Measurements from ENCODE around the gene JAZF1.

The JAZF1 gene

DNA sequence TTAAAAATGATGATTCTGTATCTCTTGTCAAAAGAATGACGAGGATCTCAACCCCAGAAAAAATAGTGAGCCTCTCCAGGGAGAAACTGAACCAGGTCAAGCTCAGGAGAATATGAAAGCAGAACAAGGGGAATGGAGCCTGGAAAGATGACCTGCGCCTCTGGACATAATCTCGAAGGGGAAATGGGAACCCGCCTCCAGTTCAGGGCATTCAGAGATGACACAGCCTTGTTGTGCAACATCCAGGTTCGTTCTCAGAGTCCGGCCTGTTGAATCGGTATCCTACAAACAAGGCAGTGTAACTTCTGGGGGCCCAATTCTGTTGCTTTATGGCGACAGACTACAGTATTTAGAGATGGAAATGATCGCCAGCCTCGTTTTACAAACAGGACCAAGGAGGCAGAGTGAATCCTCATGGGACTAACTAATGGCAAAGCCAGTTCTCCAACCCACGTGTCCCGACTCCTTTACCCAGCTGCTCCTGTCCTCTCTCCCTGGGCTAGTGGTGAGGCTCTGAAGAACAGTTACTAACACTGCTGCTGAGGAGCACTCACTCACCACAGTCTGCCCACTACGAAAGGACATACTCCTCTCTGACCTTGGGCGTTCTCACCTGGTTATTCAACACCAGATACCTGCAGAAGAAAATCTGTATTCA, 67.6 kb downstream of the JAZF1 start:
- TF ChIP-seq RAD21 (IDR thresholded peaks at IDR 0.05; ENCODE audit: low read depth): no peak
- TF ChIP-seq YY1 (IDR thresholded peaks at IDR 0.05; ENCODE audit: low read depth): no peak
- no peak for TF ChIP-seq EP300 (IDR thresholded peaks at IDR 0.05; ENCODE audit: borderline replicate concordance)
- TF ChIP-seq ZBTB7A (IDR thresholded peaks at IDR 0.05; ENCODE audit: low read depth): no peak
- TF ChIP-seq CREB1 (IDR thresholded peaks at IDR 0.05; ENCODE audit: low read depth): no peak
- no peak for TF ChIP-seq TEAD4 (IDR thresholded peaks at IDR 0.05)
- TF ChIP-seq CEBPB (IDR thresholded peaks at IDR 0.05): no peak
- no peak for TF ChIP-seq REST (IDR thresholded peaks at IDR 0.05; ENCODE audit: low read depth)
- TF ChIP-seq MAX (IDR thresholded peaks at IDR 0.05): no peak
- TF ChIP-seq TAF1 (IDR thresholded peaks at IDR 0.05; ENCODE audit: low read depth): no peak
- TF ChIP-seq, protein P1, sequence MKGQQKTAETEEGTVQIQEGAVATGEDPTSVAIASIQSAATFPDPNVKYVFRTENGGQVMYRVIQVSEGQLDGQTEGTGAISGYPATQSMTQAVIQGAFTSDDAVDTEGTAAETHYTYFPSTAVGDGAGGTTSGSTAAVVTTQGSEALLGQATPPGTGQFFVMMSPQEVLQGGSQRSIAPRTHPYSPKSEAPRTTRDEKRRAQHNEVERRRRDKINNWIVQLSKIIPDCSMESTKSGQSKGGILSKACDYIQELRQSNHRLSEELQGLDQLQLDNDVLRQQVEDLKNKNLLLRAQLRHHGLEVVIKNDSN (IDR thresholded peaks at IDR 0.05): no peak
- no peak for TF ChIP-seq TCF12 (IDR thresholded peaks at IDR 0.05; ENCODE audit: low read depth)
- no peak for TF ChIP-seq NFIC (IDR thresholded peaks at IDR 0.05)
- no peak for TF ChIP-seq FOXM1 (IDR thresholded peaks at IDR 0.05; ENCODE audit: borderline replicate concordance, low read depth)
- no peak for TF ChIP-seq EGR1 (IDR thresholded peaks at IDR 0.05)

DNA sequence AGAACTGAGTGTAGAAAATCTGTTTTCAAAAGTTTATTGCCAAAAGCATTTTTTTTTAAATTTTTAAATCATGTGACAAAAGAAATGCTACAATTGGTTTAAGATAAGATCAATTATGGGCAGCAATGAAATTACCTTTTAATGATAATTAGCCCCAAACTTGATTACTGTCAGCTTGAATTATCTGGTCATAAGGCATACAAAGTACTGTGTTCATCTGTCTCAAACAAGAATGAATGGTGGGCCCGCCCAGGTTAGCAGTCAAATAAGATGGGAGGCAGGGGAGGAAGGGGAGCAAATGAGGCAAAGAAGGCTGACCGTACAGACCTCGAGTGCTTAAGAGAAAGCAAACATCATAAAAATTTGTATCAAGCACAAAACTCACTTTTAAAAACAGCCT, 68.1 kb downstream of the JAZF1 start:
- TF ChIP-seq FOXM1 (IDR thresholded peaks at IDR 0.05; ENCODE audit: borderline replicate concordance, low read depth) (no peak), EP300 (IDR thresholded peaks at IDR 0.05; ENCODE audit: borderline replicate concordance) (no peak), REST (IDR thresholded peaks at IDR 0.05; ENCODE audit: low read depth) (no peak), CREB1 (IDR thresholded peaks at IDR 0.05; ENCODE audit: low read depth) (no peak), NFIC (IDR thresholded peaks at IDR 0.05) (no peak), TEAD4 (IDR thresholded peaks at IDR 0.05) (no peak), CEBPB (IDR thresholded peaks at IDR 0.05) (no peak)
- TF ChIP-seq, protein P1 (IDR thresholded peaks at IDR 0.05): no peak

- TF ChIP-seq, protein P1 (IDR thresholded peaks at IDR 0.05): no peak
- TF ChIP-seq EGR1 (IDR thresholded peaks at IDR 0.05): no peak
- TF ChIP-seq EP300 (IDR thresholded peaks at IDR 0.05; ENCODE audit: borderline replicate concordance): no peak
- no peak for TF ChIP-seq CEBPB (IDR thresholded peaks at IDR 0.05)
- TF ChIP-seq NFIC (IDR thresholded peaks at IDR 0.05): no peak
- no peak for TF ChIP-seq MAX (IDR thresholded peaks at IDR 0.05)
- TF ChIP-seq TEAD4 (IDR thresholded peaks at IDR 0.05): no peak
- no peak for TF ChIP-seq TAF1 (IDR thresholded peaks at IDR 0.05; ENCODE audit: low read depth)
- no peak for TF ChIP-seq FOXM1 (IDR thresholded peaks at IDR 0.05; ENCODE audit: borderline replicate concordance, low read depth)
- TF ChIP-seq CREB1 (IDR thresholded peaks at IDR 0.05; ENCODE audit: low read depth): no peak
- TF ChIP-seq YY1 (IDR thresholded peaks at IDR 0.05; ENCODE audit: low read depth): no peak
- no peak for TF ChIP-seq ZBTB7A (IDR thresholded peaks at IDR 0.05; ENCODE audit: low read depth)
- no peak for TF ChIP-seq TCF12 (IDR thresholded peaks at IDR 0.05; ENCODE audit: low read depth)
- TF ChIP-seq REST (IDR thresholded peaks at IDR 0.05; ENCODE audit: low read depth): no peak
- TF ChIP-seq RAD21 (IDR thresholded peaks at IDR 0.05; ENCODE audit: low read depth): no peak
Measured at GRCh38 chr7:28112012-28112411, 68.6 kb downstream of the JAZF1 start.
